GM21717 (cell line): ENCODE results near the gene RHBG.
"Not testable (repeated sequence)": the region's sequence is repeated elsewhere in the genome, so short reads cannot be mapped to it uniquely, and the experiment has no call there.

Experiments
- ATAC-seq: cut with Tn5 transposase; IDR thresholded peaks from one replicate; pipeline ENCODE4 v1.9.1; 2021; ENCODE audit warnings: mild to moderate bottlenecking, moderate library complexity; ENCODE audit not compliant: unreplicated experiment

The RHBG gene

GRCh38 chr1:156359973-156360372 lies 9.0 kb upstream of the RHBG start:
- no peak for ATAC-seq

GRCh38 chr1:156360534-156360933 lies 8.5 kb upstream of the RHBG start:
- ATAC-seq: no peak

DNA sequence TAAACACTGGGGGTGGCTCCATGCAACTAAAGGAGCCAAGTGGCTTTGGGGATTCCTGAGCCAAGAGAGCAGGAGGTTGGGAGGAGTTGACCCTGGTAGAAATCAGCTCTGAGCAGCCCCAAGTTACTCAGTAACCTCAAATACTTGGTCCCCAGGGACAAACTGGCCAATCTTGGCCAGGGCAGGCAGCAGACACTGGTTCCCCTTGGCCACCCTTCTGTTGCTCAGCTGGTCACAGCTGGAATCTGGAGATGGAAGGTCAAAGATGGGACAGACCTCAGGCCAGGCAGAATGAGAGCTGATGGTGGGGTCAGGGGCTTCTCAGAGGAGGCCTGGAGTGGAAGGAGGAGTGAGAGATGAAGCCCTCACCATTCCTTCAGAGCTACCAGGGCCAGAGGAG lies 3.3 kb upstream of the RHBG start:
- ATAC-seq: no peak

DNA sequence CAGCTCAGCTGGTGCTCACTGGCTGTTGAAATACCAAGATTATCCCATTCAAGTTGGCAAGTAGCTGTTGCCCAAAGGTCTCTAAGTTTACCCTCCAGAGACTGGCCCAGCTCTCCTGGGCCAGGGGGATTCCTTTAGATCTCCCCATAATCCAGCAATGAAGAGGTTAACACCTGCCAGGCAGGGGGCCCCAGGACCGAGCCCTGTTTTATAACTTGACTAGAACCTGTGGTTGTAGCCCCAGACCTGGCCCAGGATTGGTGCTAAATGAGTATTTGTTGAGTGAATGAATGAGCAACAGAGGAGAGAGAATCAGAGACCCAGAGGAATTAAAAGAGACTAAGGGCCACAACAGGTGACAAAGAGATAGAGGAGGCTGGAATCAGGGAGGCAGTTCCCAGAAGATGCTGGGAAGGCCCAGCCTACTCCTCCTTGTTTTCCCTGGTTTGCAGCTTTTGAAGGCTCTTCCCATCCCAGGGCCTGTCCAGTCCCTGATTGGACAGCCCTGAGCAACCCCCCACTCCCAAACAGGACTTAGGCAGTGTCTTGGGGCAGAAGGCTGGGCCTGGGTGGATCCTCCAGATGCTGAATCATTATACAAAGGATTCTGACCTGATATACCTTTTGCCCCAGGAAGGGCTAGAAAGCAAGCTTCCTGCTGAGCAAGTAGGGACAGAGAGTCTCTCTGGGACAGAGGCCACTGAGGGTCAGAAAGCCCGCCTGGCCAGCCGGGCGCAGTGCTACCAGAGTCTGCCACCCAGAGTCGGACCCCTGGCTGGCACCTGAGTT lies 2.4 kb upstream of the RHBG start:
- ATAC-seq: no peak

DNA sequence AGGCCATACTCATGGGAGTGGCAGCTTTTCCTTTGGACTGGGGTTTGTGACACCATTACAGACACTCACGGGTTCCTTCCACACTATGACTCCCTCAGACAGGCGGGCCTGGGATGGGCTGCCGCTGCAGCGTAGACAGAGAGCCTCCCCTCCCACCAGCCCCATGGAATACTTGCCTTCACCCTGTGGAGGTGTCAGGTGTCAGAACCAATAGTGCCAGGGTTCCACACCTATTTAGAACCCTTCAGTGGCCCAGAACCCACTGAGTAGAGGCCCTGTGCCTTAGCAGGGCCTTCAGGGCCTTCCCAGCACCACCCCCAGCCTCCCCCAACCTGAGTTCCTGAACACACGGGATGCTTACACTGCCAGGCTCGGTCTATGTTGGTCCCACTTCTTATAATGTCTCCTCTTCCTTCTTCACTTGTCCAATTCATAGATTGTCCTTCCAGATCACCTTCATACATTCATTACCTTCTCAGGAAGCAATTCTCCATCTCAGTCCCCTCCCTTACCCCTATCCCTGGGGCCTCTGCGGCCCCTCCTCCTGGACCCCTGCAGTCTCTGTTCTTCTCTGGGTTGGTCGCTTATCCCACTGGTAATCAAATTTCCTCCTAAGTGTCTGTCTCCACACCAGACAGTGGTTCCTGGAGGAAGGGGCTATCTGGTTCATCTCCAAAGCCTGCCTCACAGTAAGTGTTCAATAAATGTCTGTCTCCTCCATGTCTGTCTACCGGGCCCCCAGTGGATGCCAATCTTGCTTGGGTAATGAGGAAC lies 1.4 kb upstream of the RHBG start:
- no peak for ATAC-seq

- ATAC-seq: no peak
Measured at GRCh38 chr1:156368157-156368658, 803 bp upstream of the RHBG start.

DNA sequence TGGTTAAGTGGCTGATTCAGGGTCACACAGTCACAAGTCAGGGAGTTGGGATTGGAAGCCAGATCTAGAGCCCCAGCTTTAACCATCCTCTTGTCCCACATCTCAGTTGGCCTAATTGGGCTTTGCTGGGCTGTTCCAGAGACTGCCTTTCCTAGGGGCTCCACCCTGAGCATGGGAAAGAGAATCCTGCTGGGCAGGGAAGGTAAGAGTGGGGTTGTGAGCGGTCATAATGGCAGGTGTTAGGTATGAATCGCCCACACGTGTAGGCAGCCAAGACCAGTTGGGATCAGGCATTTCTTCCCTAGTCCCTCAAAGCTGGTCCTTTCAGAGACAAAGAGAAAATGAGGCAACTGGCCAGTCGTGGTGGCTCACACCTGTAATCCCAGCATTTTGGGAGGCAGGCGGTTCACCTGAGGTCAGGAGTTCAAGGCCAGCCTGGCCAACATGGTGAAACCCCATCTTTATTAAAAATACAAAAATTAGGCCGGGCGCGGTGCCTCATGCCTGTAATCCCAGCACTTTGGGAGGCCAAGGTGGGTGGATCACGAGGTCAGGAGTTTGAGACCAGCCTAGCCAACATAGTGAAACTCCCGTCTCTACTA lies 775 bp downstream of the RHBG start:
- ATAC-seq: not testable (repeated sequence)

DNA sequence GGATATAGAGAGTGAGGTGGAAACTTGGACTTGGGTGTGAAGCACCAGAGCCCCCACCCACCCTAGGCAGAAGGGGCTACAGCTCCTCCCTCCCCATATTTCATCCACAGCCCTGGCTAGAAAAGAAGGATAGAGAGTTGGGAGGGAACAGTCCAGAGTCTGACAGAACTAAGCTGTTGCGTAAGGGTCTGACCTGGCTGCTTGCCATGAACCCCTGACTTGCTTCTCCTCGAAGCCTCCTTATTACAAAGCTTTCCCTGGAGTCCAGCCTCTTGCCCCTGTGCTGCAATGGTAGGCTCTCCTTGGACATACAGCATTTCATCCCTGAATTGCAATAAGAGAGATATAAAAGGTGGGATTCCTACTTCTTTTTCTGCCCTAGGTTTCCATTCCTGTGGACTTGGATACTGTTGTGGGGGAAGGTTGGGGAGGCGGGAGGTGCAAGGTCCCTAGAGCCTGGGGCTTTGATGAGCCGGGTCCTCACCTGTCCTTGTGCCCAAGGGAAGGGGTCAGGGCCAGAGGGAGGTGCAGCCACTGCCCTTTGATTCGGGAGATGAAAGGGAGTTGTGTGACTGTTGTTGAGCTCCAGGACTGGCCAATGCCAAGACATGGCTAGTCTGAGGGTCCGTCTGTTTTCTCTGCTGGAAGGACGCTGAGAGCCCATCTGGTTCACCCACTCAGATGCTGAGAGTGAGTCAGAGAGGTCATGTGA lies 2.7 kb downstream of the RHBG start:
- no peak for ATAC-seq

DNA sequence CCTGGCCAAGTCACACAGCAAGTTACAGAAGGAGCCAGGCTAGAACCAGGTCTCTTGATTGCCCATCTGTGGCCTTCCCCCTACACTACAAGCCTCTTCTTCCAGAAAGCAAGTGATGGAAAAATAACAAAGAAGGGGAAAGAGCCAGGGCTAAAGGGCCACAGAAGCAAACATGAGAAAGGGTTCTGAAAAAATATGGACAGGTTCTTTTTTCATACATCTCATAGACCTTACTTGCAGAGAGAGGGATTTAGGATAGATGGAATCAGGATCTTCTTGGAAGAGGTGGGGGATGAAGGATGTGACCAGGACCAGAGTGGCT lies 3.2 kb downstream of the RHBG start:
- ATAC-seq: no peak

GRCh38 chr1:156372876-156373275 lies 3.9 kb downstream of the RHBG start:
- no peak for ATAC-seq

DNA sequence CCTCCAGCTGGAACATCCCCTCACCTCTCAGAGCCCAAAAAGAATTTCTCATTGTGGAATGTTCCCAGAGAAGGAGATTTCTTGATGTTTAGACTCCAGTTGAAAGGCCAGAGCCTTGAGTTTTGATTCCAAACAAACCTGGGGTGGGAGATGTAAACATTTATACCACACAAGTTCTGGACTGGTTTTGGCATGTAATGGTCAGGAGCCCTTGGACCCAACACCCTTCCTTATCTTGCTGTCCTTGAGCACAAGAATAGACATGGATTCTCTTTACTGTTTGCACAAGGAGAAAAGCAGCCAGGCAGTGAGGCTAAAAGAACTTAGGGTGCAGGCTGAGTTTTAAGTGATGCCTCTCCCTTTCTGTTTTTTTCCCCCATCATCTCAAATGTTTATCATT lies 4.5 kb downstream of the RHBG start:
- no peak for ATAC-seq

DNA sequence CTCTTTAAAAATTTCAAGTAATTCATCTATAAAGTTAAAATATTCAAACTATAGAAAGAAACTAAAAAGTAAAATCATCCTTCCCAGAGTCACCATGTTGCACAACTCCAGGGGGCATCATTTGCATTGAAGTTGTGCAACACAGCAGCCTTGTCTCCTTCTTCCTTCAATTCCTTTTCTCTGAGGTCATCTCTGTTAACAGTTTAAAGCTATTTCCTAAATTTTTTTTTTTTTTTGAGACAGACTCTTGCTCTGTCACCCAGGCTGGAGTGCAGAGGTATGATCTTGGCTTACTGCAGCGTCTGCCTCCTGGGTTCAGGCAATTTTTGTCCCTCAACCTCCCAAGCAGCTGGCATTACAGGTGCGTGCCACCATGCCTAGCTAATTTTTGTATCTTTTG lies 7.1 kb downstream of the RHBG start:
- no peak for ATAC-seq

GRCh38 chr1:156376958-156377919 lies 8.2 kb downstream of the RHBG start:
- ATAC-seq: no peak

GRCh38 chr1:156378557-156378956 lies 9.5 kb downstream of the RHBG start:
- ATAC-seq: no peak

GRCh38 chr1:156379420-156380165 lies 10.6 kb downstream of the RHBG start:
- ATAC-seq: no peak

DNA sequence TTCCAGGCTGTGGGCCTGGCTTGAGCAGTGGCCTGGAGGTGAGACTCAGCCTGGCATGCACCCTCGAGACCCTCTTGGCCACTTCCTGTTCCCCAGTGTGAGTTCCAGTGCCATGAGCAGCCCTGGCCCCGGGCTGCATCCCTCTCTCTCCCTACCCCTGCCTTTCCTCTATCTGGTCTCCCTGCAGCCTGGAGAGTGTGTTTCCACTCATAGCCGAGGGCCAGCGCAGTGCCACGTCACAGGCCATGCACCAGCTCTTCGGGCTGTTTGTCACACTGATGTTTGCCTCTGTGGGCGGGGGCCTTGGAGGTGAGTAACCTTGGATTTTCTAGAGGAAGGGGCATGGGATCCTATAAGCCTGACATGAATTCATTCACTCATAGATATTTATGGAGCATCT lies 13.6 kb downstream of the RHBG start:
- no peak for ATAC-seq

GRCh38 chr1:156383023-156383422 lies 14.0 kb downstream of the RHBG start:
- no peak for ATAC-seq

- ATAC-seq: no peak
Measured at GRCh38 chr1:156384007-156384406, 15.0 kb downstream of the RHBG start.

DNA sequence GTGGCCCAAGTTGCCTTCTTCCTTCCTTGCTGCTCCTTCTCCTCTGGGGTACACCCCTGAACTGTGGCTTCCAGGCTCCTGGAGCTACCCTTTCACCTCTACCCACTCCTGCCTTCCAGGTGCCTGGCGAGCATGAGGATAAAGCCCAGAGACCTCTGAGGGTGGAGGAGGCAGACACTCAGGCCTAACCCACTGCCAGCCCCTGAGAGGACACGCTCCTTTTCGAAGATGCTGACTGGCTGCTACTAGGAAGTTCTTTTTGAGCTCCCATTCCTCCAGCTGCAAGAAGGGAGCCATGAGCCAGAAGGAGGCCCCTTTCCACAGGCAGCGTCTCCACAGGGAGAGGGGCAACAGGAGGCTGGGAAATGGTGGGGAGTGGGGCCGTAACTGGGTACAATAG lies 15.6 kb downstream of the RHBG start:
- no peak for ATAC-seq
